Measurements from ENCODE around the gene KLHDC8A.

DNA sequence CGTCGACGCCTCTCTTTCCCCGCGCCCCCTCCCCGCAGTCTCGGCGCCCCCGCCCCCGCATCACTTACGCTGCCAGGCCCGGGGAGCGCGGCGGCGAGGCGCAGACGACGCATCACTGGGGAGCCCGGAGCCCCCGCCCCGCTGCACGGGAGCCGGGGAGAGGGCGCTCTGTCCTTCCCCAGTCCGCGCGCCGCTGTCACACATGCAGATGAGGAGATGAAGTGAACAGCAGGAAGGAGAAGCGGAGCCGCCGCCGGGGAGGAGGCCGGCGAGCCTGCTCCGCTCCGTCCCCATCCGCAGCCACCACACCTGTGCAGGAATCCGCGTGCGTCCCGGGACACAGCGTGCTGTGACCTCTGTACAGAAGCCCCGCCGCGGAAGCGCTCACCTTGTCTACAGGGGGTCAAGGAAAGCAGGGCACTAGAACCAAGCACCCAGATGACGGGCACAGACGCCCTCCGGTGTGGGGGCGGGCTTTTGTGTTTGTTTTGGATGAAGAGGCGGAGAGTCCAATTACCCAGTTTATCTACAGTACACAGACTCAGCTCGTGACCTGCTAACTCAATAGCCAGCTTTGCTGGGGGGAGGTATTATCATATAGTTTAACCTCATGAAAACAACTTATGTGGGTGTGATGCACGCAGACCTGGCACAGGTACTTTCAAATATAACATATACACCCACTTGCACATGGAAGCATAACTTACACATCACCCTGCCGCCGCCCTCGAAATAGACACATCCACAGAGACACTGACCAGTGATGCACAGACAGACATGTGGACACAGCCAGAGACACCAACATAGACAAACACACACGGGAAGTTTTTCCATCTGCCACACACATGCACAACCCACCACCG, 12.4 kb downstream of the KLHDC8A start:
- TF ChIP-seq, protein P1, sequence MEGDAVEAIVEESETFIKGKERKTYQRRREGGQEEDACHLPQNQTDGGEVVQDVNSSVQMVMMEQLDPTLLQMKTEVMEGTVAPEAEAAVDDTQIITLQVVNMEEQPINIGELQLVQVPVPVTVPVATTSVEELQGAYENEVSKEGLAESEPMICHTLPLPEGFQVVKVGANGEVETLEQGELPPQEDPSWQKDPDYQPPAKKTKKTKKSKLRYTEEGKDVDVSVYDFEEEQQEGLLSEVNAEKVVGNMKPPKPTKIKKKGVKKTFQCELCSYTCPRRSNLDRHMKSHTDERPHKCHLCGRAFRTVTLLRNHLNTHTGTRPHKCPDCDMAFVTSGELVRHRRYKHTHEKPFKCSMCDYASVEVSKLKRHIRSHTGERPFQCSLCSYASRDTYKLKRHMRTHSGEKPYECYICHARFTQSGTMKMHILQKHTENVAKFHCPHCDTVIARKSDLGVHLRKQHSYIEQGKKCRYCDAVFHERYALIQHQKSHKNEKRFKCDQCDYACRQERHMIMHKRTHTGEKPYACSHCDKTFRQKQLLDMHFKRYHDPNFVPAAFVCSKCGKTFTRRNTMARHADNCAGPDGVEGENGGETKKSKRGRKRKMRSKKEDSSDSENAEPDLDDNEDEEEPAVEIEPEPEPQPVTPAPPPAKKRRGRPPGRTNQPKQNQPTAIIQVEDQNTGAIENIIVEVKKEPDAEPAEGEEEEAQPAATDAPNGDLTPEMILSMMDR (IDR thresholded peaks at IDR 0.05), result no peak
- TF ChIP-seq POLR2A (IDR thresholded peaks at IDR 0.05), result no peak

Data from prostate gland (tissue), 2 donors.